ENCODE results near the gene GSG1L. TPM values are rescaled to one million over a fixed set of nuclear protein-coding genes. Genes with fewer than 3 reads are reported as not detected.

Gene GSG1L
- polyA plus RNA-seq, 1 donor (not counting 4 experiments of a cell fraction or from before 2014, with no cell fraction given), result not detected

- dilution Hi-C loops (cut with MboI; ENCODE audit: extremely low pct_ligation_motif_present, low sequenced_read_pairs), result no loop called here
- no peaks in the 10 kb centered on the region for H3K79me2 ChIP-seq (ENCODE audit: control insufficient read depth, insufficient read depth, low read length)
- no peaks in the 10 kb centered on the region for H3K27me3 ChIP-seq (ENCODE audit: control insufficient read depth, extremely low read depth, insufficient read depth, low read length)
- no peak overlapping the region for H3K4me2 ChIP-seq (ENCODE audit: control insufficient read depth, extremely low read depth, insufficient read depth, low read depth, low read length)
- no peak for FAIRE-seq
- no peak for DNase-seq (ENCODE audit: low read depth, low spot score)
- TF ChIP-seq EZH2 (IDR thresholded peaks at IDR 0.05; ENCODE audit: low read length), result no peak
- TF ChIP-seq CTCF (optimal IDR thresholded peaks at IDR 0.05 in 1 of 3, IDR thresholded peaks at IDR 0.05 in 1 of 3, conservative IDR thresholded peaks at IDR 0.05 in 1 of 3; ENCODE audit: extremely low read depth in 1 of 3, insufficient read depth in 2 of 3, low read length in 3 of 3), result no peak
- no peaks in the 10 kb centered on the region for H3K36me3 ChIP-seq (ENCODE audit: control insufficient read depth in 2 of 2, extremely low read depth in 1 of 2, insufficient read depth in 2 of 2, low read length in 2 of 2)
- no peak overlapping the region for H3K9ac ChIP-seq (ENCODE audit: control insufficient read depth, extremely low read depth, insufficient read depth, low read length)
- no peaks in the 10 kb centered on the region for H3K9me3 ChIP-seq (ENCODE audit: control insufficient read depth, low read depth, low read length)
- H3K4me3 ChIP-seq (ENCODE audit: control insufficient read depth in 2 of 3, extremely low read depth in 1 of 3, insufficient read depth in 2 of 3, low read depth in 1 of 3, low read length in 3 of 3), result no peak overlapping the region
- H3K4me1 ChIP-seq (ENCODE audit: control insufficient read depth, extremely low read depth, insufficient read depth, low read length), result peaks cover 7% of the 10 kb centered on the region
- H4K20me1 ChIP-seq (ENCODE audit: control insufficient read depth, extremely low read depth, insufficient read depth, low read length), result no peaks in the 10 kb centered on the region
- no peaks in the 10 kb centered on the region for H3K9me1 ChIP-seq (ENCODE audit: control insufficient read depth, extremely low read depth, insufficient read depth, low read length)
- no peak overlapping the region for H3K27ac ChIP-seq (ENCODE audit: control insufficient read depth, insufficient read depth, low read length)
- no peak overlapping the region for H2AFZ ChIP-seq (ENCODE audit: control insufficient read depth, low read length)
These were observed 14.7 kb upstream of the GSG1L start for GRCh38 chr16:28078261-28078660.

GRCh38 chr16:28073836-28074235 lies 10.3 kb upstream of the GSG1L start:
- no peak for FAIRE-seq
- dilution Hi-C loops (cut with MboI; ENCODE audit: extremely low pct_ligation_motif_present, low sequenced_read_pairs), result no loop called here
- TF ChIP-seq CTCF (optimal IDR thresholded peaks at IDR 0.05 in 1 of 3, IDR thresholded peaks at IDR 0.05 in 1 of 3, conservative IDR thresholded peaks at IDR 0.05 in 1 of 3; ENCODE audit: extremely low read depth in 1 of 3, insufficient read depth in 2 of 3, low read length in 3 of 3) (no peak), EZH2 (IDR thresholded peaks at IDR 0.05; ENCODE audit: low read length) (no peak)

More at GRCh38 chr16:28073836-28074235, 10.3 kb upstream of the GSG1L start:
- Histone ChIP-seq H2AFZ (ENCODE audit: control insufficient read depth, low read length) (no peak overlapping the region), H3K4me2 (ENCODE audit: control insufficient read depth, extremely low read depth, insufficient read depth, low read depth, low read length) (no peak overlapping the region), H3K27me3 (ENCODE audit: control insufficient read depth, extremely low read depth, insufficient read depth, low read length) (no peaks in the 10 kb centered on the region), H3K27ac (ENCODE audit: control insufficient read depth, insufficient read depth, low read length) (no peak overlapping the region), H4K20me1 (ENCODE audit: control insufficient read depth, extremely low read depth, insufficient read depth, low read length) (no peaks in the 10 kb centered on the region), H3K4me3 (ENCODE audit: control insufficient read depth in 2 of 3, extremely low read depth in 1 of 3, insufficient read depth in 2 of 3, low read depth in 1 of 3, low read length in 3 of 3) (no peak overlapping the region), H3K36me3 (ENCODE audit: control insufficient read depth in 2 of 2, extremely low read depth in 1 of 2, insufficient read depth in 2 of 2, low read length in 2 of 2) (no peaks in the 10 kb centered on the region), H3K9me1 (ENCODE audit: control insufficient read depth, extremely low read depth, insufficient read depth, low read length) (no peaks in the 10 kb centered on the region), H3K9ac (ENCODE audit: control insufficient read depth, extremely low read depth, insufficient read depth, low read length) (no peak overlapping the region), H3K9me3 (ENCODE audit: control insufficient read depth, low read depth, low read length) (no peaks in the 10 kb centered on the region), H3K79me2 (ENCODE audit: control insufficient read depth, insufficient read depth, low read length) (no peaks in the 10 kb centered on the region), H3K4me1 (ENCODE audit: control insufficient read depth, extremely low read depth, insufficient read depth, low read length) (no peaks in the 10 kb centered on the region)
- DNase-seq (ENCODE audit: low read depth, low spot score), result no peak

Data from keratinocyte (primary cell).